MM.1S (cell line): ENCODE data around the gene UTS2.

ENCODE experiments used
- CTCF ChIP-seq: fragments of 300-600 bp; sonication (generic); IDR thresholded peaks from 2 replicates; pipeline ENCODE4 v1.5.1; 2016; ENCODE audit warnings: antibody characterized with exemption, low read length, mixed read lengths
- EZH2phosphoT487 ChIP-seq: fragments of 300-600 bp; sonication (generic); IDR thresholded peaks from 2 replicates; pipeline ENCODE4 v1.6.1; 2018; ENCODE audit warnings: antibody characterized with exemption, low read length

- TF ChIP-seq CTCF (no peak), EZH2phosphoT487 (no peak)
These were observed 5.3 kb downstream of the UTS2 start for GRCh38 chr1:7847599-7847998.
